ENCODE data around the gene DOCK3. TPM values are rescaled to one million over a fixed set of nuclear protein-coding genes. Genes with fewer than 3 reads are reported as not detected.
A peak's percentile ranks its signal among the peaks of the same experiment; 100 is the strongest.

The DOCK3 gene
- total RNA-seq, 1 donor from 2014 or later, result under 0.01 TPM

DNA sequence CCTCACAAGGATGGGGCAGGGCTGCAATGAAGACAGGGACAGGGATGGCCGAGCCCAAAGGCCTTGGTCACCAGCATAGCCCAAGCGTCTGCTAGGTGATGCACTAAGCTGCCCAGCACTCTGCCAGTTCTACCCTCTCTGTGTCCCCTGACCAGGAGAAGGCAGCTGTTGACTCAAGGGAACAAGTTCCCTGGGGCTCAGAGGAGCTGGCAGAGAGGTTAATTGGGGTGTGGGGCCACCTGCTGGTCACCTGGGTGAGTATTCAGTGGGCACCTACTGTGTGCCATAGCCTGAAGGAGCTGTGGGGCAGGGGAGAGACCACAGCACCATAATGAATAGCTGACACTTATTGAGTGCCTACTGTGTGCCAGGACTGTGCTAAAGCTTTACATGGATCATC, 22.0 kb upstream of the DOCK3 start:
- no peaks in the 10 kb centered on the region for H3K27me3 ChIP-seq (ENCODE audit: control insufficient read depth, insufficient read depth, low read length)
- H3K4me3 ChIP-seq (ENCODE audit: low read depth, low read length), result no peak overlapping the region
- DNase-seq (ENCODE audit: low read depth) (peak; percentile 44), FAIRE-seq (peak; percentile 83)
- TF ChIP-seq, protein P1, sequence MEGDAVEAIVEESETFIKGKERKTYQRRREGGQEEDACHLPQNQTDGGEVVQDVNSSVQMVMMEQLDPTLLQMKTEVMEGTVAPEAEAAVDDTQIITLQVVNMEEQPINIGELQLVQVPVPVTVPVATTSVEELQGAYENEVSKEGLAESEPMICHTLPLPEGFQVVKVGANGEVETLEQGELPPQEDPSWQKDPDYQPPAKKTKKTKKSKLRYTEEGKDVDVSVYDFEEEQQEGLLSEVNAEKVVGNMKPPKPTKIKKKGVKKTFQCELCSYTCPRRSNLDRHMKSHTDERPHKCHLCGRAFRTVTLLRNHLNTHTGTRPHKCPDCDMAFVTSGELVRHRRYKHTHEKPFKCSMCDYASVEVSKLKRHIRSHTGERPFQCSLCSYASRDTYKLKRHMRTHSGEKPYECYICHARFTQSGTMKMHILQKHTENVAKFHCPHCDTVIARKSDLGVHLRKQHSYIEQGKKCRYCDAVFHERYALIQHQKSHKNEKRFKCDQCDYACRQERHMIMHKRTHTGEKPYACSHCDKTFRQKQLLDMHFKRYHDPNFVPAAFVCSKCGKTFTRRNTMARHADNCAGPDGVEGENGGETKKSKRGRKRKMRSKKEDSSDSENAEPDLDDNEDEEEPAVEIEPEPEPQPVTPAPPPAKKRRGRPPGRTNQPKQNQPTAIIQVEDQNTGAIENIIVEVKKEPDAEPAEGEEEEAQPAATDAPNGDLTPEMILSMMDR (IDR thresholded peaks at IDR 0.05; ENCODE audit: insufficient read depth, low read length, severe bottlenecking), result peak; percentile 66
- H3K36me3 ChIP-seq (ENCODE audit: control insufficient read depth, insufficient read depth, low read length), result peaks cover 2% of the 10 kb centered on the region

DNA sequence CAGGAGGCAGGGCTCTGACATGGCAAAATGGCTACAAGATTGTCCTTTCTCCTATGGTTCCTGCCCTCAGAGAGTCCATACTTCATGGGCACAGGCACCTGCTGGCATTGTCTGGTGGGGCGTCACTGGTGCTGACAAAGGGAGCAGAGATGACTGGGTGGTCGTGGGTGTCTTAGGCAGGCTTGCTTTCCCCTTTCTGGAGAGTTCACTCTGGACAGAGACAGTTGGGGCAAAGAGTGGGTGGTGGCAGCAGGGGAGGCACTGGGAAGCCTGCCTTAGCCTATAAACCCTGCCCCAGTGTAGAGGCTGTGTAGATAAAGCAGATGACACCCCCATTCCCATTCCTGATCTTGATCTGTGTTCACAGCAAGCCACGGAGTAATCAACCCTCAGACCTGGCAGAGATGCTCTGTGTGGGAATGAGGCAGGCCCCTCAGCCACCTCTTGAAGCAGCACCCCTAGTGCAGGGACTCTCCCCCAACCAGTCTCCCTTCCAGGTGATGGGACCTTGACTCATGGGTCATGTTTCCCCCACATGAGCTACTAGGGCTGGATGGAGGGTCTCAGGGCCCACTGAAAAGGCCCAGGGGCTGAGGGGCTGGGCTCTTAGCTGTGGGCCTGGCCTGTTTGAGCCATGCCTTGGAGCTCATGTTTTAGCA, 20.7 kb upstream of the DOCK3 start:
- Histone ChIP-seq H3K4me3 (ENCODE audit: low read depth, low read length) (no peak overlapping the region), H3K27me3 (ENCODE audit: control insufficient read depth, insufficient read depth, low read length) (no peaks in the 10 kb centered on the region), H3K36me3 (ENCODE audit: control insufficient read depth, insufficient read depth, low read length) (no peaks in the 10 kb centered on the region)
- TF ChIP-seq, protein P1 (IDR thresholded peaks at IDR 0.05; ENCODE audit: insufficient read depth, low read length, severe bottlenecking), result no peak
- FAIRE-seq (no peak), DNase-seq (ENCODE audit: low read depth) (no peak)

DNA sequence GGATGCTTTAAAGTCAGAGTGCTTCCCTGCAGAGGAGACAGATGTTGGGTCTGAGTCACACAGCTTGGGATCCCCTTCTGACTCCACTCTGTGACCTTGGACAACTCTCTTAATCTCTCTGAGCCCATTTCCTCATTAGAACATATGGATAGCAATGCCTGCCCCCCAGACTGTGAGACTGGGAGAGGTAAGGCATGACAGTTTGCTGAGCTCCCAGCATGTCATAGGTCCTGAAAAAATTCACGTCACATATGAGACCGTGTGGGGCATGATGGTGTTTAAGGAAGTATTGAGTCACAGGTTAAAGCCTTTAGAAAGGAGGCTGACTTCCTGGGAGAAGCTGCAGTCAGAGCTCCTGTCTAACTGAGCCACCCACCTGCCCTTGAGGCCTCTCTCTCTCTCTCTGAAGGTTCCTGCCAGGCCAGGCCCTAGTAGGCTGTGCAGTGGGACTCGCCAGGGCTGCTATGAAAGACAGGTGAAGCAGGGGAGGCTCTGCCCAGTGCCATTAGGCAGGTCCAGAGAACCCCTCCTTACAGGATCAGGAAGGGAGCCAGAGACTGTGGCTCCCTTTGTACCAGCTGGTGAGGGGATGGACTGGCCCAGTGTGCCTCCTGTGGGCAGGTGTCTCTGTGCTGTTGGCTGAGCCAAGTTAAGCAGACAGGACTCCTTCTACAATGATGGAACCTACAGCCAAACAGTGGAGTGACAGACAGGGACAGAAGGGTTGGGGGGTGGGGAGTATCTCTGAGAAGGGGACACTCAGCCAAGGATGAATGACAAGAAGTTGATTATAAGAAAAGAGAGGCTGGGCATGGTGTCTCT, 19.5 kb upstream of the DOCK3 start:
- TF ChIP-seq, protein P1 (IDR thresholded peaks at IDR 0.05; ENCODE audit: insufficient read depth, low read length, severe bottlenecking), result no peak
- H3K27me3 ChIP-seq (ENCODE audit: control insufficient read depth, insufficient read depth, low read length), result no peaks in the 10 kb centered on the region
- H3K36me3 ChIP-seq (ENCODE audit: control insufficient read depth, insufficient read depth, low read length), result no peaks in the 10 kb centered on the region
- no peak overlapping the region for H3K4me3 ChIP-seq (ENCODE audit: low read depth, low read length)
- DNase-seq (ENCODE audit: low read depth) (peak; percentile 67), FAIRE-seq (no peak)

DNA sequence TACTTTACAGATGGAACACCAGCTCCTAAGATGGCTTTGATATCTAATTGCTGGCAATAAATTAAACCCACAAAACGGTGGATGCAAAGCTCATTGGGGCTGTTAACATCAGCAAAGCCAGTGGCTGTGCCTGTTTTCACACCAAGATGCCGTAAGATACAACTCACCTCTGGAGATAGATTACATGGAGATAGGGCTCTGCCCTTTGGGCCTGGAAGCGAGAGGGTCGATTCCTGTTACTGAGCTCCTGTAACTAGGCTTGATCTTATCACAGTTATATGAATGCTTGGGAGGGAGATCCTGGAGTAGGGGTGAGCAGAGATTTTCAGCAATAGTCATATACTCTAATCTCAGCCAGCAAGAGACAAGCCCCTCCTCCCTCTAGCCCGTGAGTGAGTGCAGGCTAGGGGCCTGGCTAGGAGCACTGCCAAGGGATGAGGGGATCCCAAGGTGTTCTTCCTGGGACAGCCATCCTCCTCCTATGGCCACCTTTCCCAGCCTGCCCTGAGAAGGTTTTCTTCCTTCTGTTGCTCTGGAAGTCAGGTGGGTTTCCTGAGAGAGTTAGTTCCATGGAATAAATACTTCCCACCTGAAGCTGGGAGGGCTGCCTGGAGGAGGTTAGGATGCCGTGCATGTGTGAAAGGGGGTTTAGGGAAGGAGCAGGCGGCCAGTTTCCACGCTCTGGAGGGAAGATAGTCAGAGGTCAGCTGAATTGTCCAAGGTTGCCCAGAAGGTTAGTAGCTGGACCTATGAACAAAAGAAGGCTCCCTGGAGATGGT, 18.1 kb upstream of the DOCK3 start:
- Histone ChIP-seq H3K4me3 (ENCODE audit: low read depth, low read length) (no peak overlapping the region), H3K27me3 (ENCODE audit: control insufficient read depth, insufficient read depth, low read length) (no peaks in the 10 kb centered on the region), H3K36me3 (ENCODE audit: control insufficient read depth, insufficient read depth, low read length) (no peaks in the 10 kb centered on the region)
- no peak for DNase-seq (ENCODE audit: low read depth)
- TF ChIP-seq, protein P1 (IDR thresholded peaks at IDR 0.05; ENCODE audit: insufficient read depth, low read length, severe bottlenecking), result no peak
- no peak for FAIRE-seq

DNA sequence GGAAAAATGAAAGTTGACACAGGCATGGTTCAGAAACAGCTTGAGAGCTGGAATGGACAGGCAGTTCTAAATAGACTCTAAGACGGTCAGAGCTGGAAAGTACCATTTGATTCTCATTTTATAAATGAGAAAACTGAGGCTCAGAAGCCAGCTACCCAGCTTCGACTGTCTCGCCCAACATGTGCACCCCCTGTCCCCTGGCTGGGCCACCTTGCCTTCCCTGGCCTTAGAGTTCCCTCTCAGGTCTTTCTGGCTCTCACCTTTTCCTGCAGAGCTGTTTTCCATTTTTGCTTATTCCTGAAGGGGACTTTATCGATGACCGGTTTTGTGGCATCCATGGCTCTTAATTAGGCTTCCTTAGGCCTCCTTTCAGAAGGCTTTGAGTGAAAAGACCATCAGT, 17.3 kb upstream of the DOCK3 start:
- TF ChIP-seq, protein P1 (IDR thresholded peaks at IDR 0.05; ENCODE audit: insufficient read depth, low read length, severe bottlenecking), result no peak
- Histone ChIP-seq H3K36me3 (ENCODE audit: control insufficient read depth, insufficient read depth, low read length) (no peaks in the 10 kb centered on the region), H3K27me3 (ENCODE audit: control insufficient read depth, insufficient read depth, low read length) (no peaks in the 10 kb centered on the region), H3K4me3 (ENCODE audit: low read depth, low read length) (no peak overlapping the region)
- FAIRE-seq, result no peak
- DNase-seq (ENCODE audit: low read depth), result no peak

Data from bronchial epithelial cell (primary cell).